ENCODE measurements around the gene CABP2.
A peak's percentile ranks its signal among the peaks of the same experiment; 100 is the strongest.
"Not testable (repeated sequence)": the region's sequence is repeated elsewhere in the genome, so short reads cannot be mapped to it uniquely, and the experiment has no call there.

CABP2 gene

DNA sequence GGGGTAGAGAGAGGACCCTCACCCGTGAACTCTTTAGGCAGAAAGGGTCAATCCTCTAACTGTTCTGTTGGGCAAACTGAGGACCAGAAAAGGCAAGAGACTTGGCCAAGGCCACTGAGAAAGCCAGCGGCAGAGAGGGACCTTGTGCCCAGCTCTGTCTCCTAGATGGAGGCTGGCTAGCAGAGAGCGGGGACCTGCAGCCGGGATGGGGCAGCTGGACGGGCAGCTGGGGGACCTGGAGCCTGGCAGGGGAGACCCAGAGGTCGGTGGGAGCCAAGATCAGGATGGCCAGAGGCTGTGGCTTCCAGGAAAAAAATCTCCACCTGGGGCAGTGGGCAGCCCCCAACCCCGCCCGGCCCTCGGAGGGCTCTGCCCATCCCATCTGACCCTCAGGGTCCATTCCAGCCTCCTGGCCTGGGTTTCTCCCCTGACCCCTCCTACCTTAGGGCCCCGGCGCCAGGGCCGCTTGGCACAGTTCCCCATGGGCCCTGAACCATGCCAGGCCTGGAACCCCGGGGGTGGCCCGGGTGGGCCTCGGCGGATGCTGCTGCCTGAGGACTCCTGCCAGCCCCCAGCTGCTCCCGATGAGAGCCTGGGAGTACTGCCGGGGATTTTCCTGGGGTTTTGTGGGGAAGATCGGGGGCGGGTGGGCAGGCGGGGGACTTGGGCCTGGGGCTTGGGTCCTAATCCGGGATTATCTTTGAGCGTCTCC, at the start of gene CABP2:
CABP2 (minus strand) TSS at position 603 of the 712 bp plus-strand sequence; CDS start at position 483, 120 bp downstream.
- no peak for DNase-seq (ENCODE audit: low spot score)

GRCh38 chr11:67572747-67573419, 49.6 kb upstream of the CABP2 start:
- no peak for DNase-seq (ENCODE audit: low spot score)

DNA sequence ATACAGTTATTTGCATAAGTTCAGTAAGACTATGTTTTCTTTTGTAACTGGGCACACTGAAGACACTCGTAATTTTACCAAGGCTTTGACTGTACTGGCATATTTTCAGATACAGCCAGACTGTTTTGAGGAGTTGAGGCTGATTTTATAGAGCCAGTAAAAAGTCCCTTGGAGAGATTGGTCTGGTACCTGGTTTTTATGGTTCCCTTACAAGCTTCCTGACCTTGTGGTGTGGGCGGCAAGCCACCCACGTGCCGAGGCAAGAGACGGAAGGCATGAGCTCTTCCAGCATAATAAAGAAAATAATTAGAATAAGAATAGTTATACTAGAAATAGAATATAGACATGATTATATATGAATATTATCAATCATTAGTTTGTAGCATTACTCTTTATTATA, 49.1 kb upstream of the CABP2 start:
- DNase-seq (ENCODE audit: low spot score) = no peak

DNA sequence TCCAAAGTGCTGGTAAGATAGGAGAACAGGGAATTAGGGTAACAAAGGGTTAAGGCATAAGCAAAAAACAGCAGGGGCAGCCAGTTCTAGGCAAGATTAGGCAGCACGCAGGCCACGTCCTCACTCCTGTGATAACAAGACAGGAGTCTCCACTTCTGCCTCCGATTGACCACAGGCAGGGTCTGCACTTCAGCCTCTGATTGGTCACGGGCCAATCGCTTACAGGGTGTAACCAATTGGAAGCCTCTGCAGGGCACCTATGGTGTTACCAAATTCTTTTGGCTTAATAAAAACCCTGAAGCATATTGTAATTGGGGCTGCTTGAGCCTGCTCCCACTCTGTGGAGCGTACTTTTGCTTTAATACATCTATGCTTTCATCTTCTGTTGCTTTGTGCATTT, 48.2 kb upstream of the CABP2 start:
- DNase-seq (ENCODE audit: low spot score) = no peak

GRCh38 chr11:67564230-67564629, 41.0 kb upstream of the CABP2 start:
- DNase-seq (ENCODE audit: low spot score) = no peak

GRCh38 chr11:67563705-67564114, 40.5 kb upstream of the CABP2 start:
- peak; percentile 65 for DNase-seq (ENCODE audit: low spot score)

DNA sequence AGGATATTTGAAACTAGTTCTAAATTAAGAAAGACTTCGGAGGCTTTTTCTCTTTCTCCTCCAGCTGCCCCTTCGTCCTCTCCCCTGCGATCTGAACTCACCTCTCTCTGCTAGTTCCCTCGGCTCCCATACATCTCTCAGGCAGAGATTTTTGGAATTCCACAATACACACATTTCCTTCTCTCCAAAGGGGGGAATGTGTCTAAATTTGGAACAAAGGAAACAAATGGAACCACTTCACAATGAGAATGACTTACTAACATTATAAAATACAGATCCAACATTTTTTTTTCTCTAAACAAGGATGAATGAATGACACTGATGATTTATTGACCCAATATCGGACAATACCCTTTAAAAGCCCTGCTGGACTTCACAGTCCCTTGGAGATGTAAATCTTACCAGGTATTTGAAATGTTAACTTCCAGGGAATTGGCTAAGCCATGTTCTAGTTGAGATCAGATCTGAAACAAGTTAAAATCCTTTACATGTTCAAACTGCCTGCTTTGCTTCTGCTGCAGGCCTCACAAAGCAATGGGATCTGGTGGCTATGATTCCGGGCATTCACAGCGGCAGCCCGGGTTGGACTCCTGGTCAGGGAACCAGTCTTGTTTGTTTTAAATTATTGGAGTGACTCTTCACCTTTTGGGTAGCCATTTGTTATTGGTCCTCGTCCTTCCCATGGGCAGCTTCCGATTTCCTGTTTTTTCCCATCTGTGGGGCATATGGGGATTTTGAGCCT, 39.9 kb upstream of the CABP2 start:
- no peak for DNase-seq (ENCODE audit: low spot score)

- DNase-seq (ENCODE audit: low spot score) = no peak
These were observed 38.8 kb upstream of the CABP2 start for GRCh38 chr11:67561971-67562619.

- no peak for DNase-seq (ENCODE audit: low spot score)
These were observed 35.0 kb upstream of the CABP2 start for GRCh38 chr11:67558084-67558772.

DNA sequence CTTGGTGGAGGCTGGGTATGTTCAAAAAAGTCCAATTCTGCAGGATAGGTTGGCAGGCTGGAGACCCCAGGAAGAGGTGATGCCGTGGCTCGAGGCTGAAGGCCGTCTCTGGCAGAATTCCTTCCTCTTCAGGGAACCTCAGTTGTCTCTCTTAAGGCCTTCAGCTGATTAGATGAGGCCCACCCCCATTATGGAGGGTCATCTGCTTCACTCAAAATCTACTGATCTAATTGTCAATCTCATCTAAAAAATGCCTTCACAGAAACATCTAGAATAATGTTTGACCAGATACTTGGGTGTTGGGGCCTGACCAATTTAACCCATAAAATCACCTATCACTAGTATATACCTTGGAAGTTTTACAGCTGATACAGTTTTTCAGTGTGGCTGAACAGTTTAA, 33.0 kb upstream of the CABP2 start:
- no peak for DNase-seq (ENCODE audit: low spot score)

- not testable (repeated sequence) for DNase-seq (ENCODE audit: low spot score)
These were observed 28.5 kb upstream of the CABP2 start for GRCh38 chr11:67551697-67552096.

GRCh38 chr11:67551127-67551526, 27.9 kb upstream of the CABP2 start:
- DNase-seq (ENCODE audit: low spot score) = no peak

DNA sequence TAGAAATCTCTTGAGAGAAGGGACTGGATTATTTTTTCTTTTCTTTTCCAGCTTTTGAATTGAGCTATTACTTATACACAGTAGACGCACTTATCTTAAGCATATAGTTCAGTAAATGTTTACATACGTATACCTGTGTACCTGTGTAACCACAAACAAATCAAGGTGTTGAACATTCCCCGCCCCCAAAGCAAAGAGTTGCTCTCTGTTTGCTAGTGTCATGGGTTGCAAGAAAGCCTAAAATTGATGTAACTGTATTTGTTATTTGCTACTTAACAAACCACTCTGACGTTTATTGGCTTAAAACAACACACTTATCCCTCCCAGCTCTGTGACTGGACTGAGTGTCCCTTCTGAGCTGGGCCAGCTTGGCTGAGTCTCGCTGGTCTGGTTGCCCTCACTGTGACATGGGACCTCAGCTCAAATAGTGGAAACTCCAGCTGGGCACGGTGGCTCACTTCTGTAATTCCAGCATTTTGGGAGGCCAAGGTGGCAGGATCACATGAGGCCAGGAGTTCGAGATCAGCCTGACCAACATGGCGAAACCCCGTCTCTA, 25.4 kb upstream of the CABP2 start:
- no peak for DNase-seq (ENCODE audit: low spot score)

- DNase-seq (ENCODE audit: low spot score) = not testable (repeated sequence)
These were observed 24.9 kb upstream of the CABP2 start for GRCh38 chr11:67548112-67548511.

GRCh38 chr11:67545280-67545679, 22.0 kb upstream of the CABP2 start:
- DNase-seq (ENCODE audit: low spot score) = no peak

DNA sequence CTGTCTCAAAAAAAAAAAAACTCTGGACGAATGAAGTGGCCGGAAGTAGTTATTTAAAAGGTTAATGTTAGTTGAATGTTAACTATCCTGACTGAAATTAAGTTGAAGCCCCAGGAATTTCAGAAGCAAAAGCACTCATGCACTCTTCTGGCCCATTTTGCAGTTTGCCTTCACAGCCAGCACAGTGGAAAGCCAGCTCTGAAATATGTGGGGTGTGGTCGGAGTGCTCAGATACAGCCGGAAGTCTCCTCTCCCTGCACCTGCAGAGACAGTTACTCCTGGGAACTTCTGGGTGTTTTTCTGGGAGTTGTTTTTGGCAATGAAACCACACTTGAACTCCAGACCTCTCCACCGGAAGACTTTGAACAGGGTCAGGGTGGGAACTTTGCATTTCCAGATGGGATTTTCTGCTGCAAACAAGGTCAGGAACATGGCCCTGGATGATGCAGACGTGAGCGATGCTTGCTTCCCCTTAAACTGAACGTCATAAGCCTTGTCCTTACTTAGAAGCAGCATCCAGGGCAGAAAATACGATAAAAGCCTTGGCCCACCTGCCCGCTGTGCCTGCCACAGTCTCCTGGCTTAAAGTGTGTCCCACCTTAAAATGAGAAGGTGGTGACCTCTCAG, 21.5 kb upstream of the CABP2 start:
- DNase-seq (ENCODE audit: low spot score) = no peak

GRCh38 chr11:67543585-67543984, 20.3 kb upstream of the CABP2 start:
- no peak for DNase-seq (ENCODE audit: low spot score)

GRCh38 chr11:67542971-67543370, 19.7 kb upstream of the CABP2 start:
- DNase-seq (ENCODE audit: low spot score) = no peak

- DNase-seq (ENCODE audit: low spot score) = no peak
These were observed 18.9 kb upstream of the CABP2 start for GRCh38 chr11:67542169-67542568.

DNA sequence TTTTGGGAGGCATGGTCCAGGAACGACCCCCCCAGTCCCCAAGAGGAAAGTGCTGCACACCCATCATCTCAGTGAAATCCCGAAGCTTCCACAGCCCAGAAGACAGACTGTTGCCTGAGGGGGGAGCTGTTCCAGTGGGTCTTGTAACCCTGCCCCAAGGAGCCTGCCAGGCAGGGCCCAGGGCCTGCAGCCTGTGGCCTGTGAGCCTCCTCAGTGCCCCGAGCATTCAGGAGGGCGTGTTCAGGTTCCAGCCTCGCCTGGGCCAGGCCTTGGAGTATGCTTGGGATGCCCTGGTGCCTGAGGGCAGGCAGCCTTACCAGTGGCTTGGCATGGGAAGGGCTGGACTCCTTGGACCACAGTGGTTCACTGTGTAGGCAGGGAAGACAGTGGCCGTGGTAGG, 18.0 kb upstream of the CABP2 start:
- DNase-seq (ENCODE audit: low spot score) = no peak

DNA sequence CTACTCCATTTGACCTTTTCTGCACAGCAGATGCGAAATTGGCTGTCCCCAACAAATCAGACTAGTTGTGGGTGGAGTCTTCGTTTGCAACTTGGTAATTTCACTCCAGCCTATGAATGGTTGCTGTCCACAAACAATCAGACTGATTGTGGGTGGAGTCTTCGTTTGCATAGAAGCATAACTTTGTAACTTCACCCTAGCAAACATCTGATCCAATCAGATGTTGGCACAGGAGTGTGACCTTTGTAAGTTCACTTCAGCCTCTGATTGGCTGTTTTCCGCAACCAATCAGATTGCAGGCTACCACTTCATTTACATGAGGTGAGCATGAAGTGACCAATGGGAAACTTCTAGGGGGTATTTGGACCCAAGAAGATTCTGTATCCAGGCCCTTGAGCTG, 16.3 kb upstream of the CABP2 start:
- DNase-seq (ENCODE audit: low spot score) = no peak
